Lung microvascular endothelial cell (primary cell): ENCODE measurements around the gene TMEM108. TPM values are rescaled to one million over a fixed set of nuclear protein-coding genes. Genes with fewer than 3 reads are reported as not detected.

Experiments used
- DNase-seq, 2 donors: peaks; one replicate each; pipeline versions ENCODE4 v3.0.0 to v3.0.0-alpha.2; 2010; ENCODE audit warnings: low read depth in 2 of 2
- total RNA-seq: library from RNA; depleted of rRNA; stranded (reverse); fragments of >200 nt; gene quantifications from 2 replicates; pipeline ENCODE4 v1.2.1, GENCODE V29; 2014

The TMEM108 gene
- total RNA-seq, 1 donor from 2014 or later = not detected

- no peak for DNase-seq
Measured at GRCh38 chr3:133330522-133330921, 292.3 kb downstream of the TMEM108 start.

- no peak for DNase-seq
Measured at GRCh38 chr3:133354721-133355120, 316.5 kb downstream of the TMEM108 start.

- no peak for DNase-seq
Measured at GRCh38 chr3:133360476-133360875, 322.3 kb downstream of the TMEM108 start.

GRCh38 chr3:133361011-133361410, 322.8 kb downstream of the TMEM108 start:
- DNase-seq = no peak

- DNase-seq = no peak
Measured at GRCh38 chr3:133361435-133361834, 323.2 kb downstream of the TMEM108 start.

- DNase-seq = no peak
Measured at GRCh38 chr3:133362539-133362938, 324.3 kb downstream of the TMEM108 start.

- no peak for DNase-seq
Measured at GRCh38 chr3:133364704-133365103, 326.5 kb downstream of the TMEM108 start.

GRCh38 chr3:133366921-133367320, 328.7 kb downstream of the TMEM108 start:
- DNase-seq = no peak

GRCh38 chr3:133367403-133367802, 329.2 kb downstream of the TMEM108 start:
- DNase-seq = no peak

GRCh38 chr3:133367956-133368355, 329.8 kb downstream of the TMEM108 start:
- DNase-seq = no peak

- DNase-seq = no peak
Measured at GRCh38 chr3:133368371-133369067, 330.3 kb downstream of the TMEM108 start.

- DNase-seq = no peak
Measured at GRCh38 chr3:133369068-133369440, 330.9 kb downstream of the TMEM108 start.

GRCh38 chr3:133371181-133371580, 333.0 kb downstream of the TMEM108 start:
- no peak for DNase-seq

GRCh38 chr3:133371676-133372075, 333.5 kb downstream of the TMEM108 start:
- DNase-seq = no peak

GRCh38 chr3:133374708-133375402, 336.7 kb downstream of the TMEM108 start:
- no peak for DNase-seq

GRCh38 chr3:133375403-133375745, 337.2 kb downstream of the TMEM108 start:
- no peak for DNase-seq

GRCh38 chr3:133376810-133377209, 338.6 kb downstream of the TMEM108 start:
- no peak for DNase-seq

GRCh38 chr3:133377396-133377795, 339.2 kb downstream of the TMEM108 start:
- DNase-seq = peak; percentile 58 to 62

- no peak for DNase-seq
Measured at GRCh38 chr3:133379926-133380325, 341.7 kb downstream of the TMEM108 start.

- DNase-seq = no peak
Measured at GRCh38 chr3:133380481-133381225, 342.5 kb downstream of the TMEM108 start.

GRCh38 chr3:133381346-133382109, 343.3 kb downstream of the TMEM108 start:
- no peak for DNase-seq

- DNase-seq = no peak
Measured at GRCh38 chr3:133383175-133383574, 345.0 kb downstream of the TMEM108 start.
